Renal cortical epithelial cell (primary cell): ENCODE data around the gene CTDP1. TPM values are rescaled to one million over a fixed set of nuclear protein-coding genes. Genes with fewer than 3 reads are reported as not detected.

Experiments
- DNase-seq: peaks from one replicate; pipeline ENCODE4 v3.0.0-alpha.2; 2011; ENCODE audit warnings: low read depth
- total RNA-seq: library from RNA; depleted of rRNA; stranded (reverse); fragments of >200 nt; gene quantifications from 2 replicates; pipeline ENCODE4 v1.2.3, GENCODE V29; 2014

The CTDP1 gene
- total RNA-seq, 1 donor from 2014 or later = 36.1 TPM

GRCh38 chr18:79796016-79796415 lies 116.4 kb downstream of the CTDP1 start:
- DNase-seq = no peak

- no peak for DNase-seq
These were observed 117.2 kb downstream of the CTDP1 start for GRCh38 chr18:79796531-79797405.

- DNase-seq = no peak
These were observed 118.1 kb downstream of the CTDP1 start, which contains the start of gene KCNG2 for GRCh38 chr18:79797518-79798345. Gene KCNG2, plus strand, starts transcription at chr18:79797938. Its CDS starts 65,730 bp downstream, at chr18:79863668.

- DNase-seq = no peak
These were observed 118.9 kb downstream of the CTDP1 start for GRCh38 chr18:79798346-79798998.

GRCh38 chr18:79798999-79799370 lies 119.4 kb downstream of the CTDP1 start:
- DNase-seq = no peak

- DNase-seq = no peak
These were observed 120.2 kb downstream of the CTDP1 start for GRCh38 chr18:79799619-79800370.

GRCh38 chr18:79800371-79801180 lies 121.0 kb downstream of the CTDP1 start:
- DNase-seq = no peak

- DNase-seq = no peak
These were observed 121.6 kb downstream of the CTDP1 start for GRCh38 chr18:79801217-79801616.

- no peak for DNase-seq
These were observed 122.0 kb downstream of the CTDP1 start for GRCh38 chr18:79801641-79802040.

- no peak for DNase-seq
These were observed 122.7 kb downstream of the CTDP1 start for GRCh38 chr18:79802298-79802697.

- no peak for DNase-seq
These were observed 124.0 kb downstream of the CTDP1 start for GRCh38 chr18:79803611-79804051.

Other genes starting within 250 kb of the CTDP1 start
- gene KCNG2, start 118.1 kb downstream of the CTDP1 start, total RNA-seq = 0.20 TPM in 1 of 2 replicates, not detected in the other